NCI-H510A (cell line): ENCODE data around the gene CD82.

ENCODE experiments used
- DNase-seq: peaks from one replicate; lab custom pipeline; 2025; lab: John Stamatoyannopoulos, UW

The CD82 gene

GRCh38 chr11:44561964-44562734, 3.3 kb upstream of the CD82 start:
- DNase-seq: no peak

DNA sequence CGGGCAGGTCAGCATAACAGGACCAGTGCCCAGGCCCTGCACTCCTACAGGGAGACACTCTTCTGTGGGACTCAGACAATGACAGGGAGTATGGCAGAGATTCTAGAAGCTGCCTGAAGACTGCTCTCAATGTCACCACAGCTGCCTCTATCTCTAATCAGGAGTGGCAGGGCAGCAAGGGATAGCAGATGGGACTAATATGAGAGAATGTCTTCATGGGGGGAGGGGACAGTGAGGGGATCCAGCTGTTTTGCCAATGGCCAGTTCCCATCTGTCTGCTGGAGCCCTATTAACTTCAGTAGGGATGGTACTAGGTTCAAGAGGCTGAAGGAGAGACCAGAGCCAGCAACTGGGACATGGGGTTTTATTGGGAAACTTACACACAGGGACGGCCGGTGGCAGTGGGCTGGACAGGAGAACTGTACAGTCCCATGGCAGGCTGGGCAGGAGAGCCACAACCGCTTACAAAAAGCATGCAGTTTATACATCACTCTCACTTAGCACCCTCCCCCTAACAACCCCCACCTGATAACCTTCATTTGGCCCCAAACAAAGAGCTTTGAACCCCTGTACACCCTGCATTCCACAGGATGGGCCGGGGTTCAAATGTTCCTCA, 2.5 kb upstream of the CD82 start:
- DNase-seq: no peak

DNA sequence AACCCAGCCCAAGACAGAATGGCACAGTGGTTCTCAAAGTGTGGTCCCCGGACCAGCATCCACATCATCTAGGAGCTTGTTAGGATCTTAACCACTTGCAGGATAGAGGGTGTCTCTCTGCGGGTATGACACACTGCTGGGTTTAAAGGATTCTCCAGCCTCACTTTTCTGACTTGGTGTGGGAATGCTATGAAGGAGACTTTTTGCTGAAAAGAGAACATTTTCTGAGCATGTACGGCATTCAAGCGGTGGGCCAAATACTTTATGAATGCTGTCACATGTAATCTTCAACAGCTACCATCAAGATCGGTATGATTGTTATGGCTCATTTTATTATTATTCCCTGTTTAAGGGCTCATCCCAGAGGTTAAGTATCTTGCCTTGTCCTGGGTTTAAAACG, 1.8 kb upstream of the CD82 start:
- DNase-seq: no peak

DNA sequence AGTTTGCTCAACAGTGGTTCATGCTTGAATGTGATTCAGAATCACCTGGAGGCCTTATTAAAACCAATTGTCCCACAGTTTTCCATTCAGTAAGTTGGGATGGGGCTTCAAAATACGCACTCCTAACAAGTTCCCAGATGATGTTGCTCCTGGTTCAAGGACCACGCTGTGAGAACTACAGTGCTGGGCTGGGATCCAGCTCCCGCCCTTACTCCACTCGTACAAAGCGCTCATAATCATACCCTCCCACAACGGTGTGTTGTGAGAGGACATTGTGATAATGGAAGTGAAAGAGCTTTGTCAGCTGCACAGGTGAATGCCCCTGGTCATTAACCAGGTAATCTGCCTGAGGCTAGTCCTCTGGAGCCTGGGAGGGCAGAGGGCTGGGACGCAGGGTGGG, 1.3 kb upstream of the CD82 start:
- DNase-seq: peak; percentile 20

GRCh38 chr11:44564670-44565210, 723 bp upstream of the CD82 start:
- DNase-seq: peak; percentile 20

DNA sequence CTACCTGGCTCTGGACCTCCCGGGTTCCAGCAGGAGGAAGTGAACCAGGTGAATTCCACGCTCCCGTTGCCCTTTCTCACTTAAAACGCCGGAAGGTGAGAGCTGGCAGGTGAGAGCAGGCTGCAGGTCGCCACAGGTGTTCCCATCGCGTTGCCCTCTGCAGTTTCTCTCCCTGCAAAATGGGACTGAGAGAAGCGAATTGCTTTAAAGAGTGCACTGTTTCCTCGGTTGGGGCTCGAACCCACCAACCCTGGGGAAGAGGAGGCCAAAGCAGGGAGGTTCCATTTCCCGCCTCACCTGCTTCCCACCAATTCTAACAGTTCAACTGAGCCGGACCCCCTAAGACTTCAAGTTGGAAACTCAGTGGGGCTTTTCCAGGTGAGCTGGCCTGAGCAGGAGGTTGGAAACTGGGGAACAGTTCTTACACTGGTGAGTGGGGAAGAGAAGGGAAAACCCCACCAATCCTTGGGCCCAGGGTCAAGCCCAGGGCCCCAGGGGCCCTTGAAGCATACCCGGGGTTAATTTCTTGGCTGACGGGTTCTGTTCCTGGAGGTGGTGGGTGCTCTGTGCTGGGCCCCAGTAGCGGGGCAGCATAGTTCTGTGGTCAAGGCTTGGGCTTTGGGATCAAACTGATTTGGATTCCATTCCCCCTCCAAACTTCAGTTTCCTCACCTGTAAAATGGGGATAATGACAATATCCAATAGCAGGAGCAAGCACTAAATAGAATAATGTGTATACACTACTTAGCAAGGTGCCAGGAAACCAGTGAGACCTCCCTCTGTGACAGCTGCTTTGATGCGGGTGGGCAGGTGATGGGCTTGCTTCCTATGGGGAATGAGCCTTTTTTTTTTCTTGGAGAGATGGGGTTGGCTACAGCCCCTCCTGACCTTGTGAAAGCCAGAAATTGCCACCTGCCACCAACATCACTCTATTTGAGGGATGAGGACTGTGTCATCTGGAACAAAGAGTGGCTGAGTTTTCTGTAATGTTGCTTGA, 788 bp downstream of the CD82 start:
- DNase-seq: no peak

DNA sequence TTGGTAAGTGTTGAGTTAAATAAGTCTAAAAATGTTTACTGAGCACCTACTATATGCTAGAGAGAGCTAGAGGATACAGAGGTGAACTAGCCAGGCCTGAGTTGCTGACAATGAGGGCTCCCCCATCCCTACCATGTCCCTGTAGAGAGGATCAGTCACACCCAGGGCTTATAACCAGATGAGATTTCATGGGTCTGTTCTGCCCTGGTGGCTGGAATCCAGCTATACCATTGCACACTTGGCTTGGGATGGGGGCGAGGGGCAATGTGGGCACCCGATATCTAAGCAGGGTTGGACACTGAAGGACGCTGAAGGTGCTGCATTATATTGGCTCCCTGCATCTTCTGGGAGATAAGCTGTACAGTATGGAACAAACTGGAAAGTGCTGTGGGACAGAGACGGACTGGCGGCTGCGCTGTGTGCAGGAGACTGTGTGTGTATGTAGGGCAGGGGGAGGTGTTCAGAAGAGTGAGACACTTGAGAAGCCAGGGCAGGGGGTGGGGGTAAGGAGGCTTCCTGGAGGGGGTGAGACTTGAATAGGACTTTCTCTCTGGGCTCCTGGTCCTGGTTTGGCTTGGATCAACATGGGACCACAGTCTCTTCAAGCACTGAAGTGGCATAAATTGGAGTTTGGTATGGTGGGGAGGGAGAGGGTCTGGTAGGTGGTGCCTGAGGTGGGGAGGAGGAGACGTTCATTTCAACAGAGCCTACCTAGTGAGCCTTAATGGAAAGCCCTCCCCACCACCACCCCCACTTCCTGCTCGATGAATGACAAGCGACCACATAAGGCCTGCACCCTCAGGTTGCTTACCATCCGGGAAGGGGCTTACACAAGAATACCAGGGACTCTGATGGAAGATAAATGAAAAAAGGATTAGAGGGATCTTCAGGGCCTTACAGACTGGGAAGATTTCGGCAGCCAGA, 1.8 kb downstream of the CD82 start:
- DNase-seq: no peak

GRCh38 chr11:44567876-44568256, 2.4 kb downstream of the CD82 start:
- no peak for DNase-seq

DNA sequence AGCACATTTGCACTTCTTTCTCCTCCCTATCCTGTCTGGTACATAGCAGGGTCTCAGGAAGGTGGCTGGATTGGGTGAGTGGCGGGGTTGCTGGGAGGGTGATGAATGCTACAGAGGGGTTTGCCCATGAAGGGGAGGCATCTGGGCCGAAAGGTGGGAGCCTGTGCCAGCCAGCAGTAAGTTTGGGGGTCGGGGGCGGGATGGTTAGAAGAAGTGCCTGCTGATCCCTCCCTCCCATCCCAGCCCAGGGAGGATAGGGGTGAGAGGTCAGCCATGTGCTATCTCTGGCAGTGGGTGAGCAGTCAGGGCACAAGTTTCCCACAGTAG, 2.8 kb downstream of the CD82 start:
- DNase-seq: no peak

DNA sequence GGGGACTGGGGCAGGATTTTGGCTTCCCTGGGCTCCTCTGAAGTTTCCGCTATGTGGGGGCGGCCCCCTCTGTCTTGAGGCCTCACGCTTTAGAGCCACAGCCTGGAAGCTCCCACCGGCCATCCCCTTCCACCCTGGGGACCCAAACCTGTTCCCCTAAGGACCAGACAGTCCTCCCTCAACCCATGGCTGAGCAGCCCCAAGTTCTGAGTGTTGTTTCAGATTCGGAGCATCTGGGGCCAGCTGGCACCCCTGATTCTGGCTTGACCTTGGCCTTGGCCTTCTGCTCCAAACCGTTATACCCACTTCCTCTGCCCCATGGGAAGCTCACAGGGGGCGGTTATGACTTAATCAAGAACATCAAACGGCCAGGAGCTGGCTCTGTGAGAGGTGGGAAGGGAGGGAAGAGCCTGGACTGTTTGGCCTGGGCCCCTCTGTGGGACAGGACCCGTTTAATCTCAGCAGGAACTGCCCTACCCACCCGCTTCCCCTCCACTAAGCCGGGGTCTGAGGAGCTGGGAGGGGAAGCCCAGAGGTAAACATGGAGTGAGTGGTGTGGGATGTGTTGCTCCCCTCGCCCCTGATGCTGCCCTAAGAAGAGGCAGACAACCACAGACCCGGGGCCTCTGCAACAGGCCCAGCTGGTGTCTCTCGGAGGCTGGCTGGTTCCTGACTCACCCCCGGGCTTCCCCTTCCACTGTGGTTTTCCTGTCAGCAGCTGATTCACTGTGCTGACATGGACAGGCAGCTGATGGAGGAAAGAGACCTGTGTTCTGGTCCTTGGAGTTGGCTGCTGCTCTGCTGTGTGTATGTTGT, 3.4 kb downstream of the CD82 start:
- DNase-seq: no peak

DNA sequence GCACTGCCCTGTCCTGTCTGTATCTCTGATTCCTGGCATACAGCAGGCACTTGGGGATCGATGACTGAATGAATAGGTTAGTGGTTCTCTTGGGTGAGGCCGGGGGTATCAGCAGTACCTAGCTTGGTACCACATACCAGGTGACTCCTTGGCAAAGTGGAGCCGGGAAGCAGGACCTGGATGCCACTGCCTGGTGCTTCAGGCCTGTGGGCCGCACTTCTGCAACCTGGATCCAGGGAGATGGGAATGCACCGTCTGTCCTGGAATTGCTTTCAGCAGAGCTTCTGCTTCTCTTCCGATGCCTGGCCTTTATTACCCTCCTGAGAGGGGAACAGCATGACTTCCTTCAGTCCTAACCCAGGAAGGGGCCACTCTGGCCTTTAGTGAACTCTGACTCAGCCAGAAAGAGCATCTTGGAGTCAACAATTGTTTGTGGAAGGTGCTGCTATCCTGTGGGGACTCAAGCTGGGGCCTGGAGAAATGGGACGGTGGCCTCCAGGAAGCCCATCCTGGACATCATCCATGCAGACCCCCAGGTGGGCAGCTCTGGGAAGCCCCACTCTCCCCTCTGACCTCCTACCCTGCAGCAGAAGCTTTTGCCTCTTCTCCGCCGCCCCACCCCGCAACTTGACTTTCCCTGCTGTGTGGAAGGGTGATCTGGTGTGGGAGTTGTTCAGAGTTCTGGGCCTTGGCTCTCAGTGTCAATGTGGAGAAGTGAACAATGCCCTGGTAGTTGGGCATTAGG, 5.1 kb downstream of the CD82 start:
- no peak for DNase-seq

DNA sequence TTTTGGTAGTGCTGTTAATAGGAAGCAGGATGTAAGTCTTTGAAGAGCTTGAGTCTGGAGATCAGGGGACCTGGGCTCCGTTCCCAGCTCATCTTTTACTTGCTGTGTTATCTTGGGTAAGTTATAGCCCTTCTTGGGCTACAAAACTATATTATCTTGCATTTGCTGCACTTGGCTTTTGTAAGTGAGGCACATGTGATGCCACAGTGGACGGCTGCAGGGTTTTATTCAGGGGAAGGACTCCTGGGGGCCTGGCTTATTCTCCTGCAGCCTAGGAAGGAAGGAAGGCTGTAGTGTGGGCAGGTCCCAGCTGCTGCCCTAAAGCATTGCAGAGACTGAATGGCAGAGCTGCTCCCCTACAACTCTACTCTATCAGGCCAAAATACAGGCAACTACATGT, 6.4 kb downstream of the CD82 start:
- DNase-seq: no peak

DNA sequence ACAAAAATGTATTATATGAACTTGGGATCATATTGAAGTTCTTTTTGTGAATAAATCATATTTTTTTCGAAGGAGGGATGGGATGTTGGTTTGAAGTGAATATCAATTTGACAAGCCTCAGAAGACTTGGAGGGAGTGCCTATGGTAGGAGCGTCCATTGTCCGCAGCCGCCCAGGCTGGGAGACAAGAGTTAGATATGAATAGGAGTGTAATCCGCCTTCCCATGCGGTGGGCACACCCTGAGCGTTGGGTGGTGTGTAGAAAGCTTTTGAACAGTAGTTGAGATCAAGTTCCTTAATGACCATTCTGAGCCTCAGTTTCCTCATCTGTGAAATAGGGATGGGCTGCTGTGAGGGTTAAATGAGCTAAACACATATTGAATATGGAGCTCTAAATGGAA, 7.0 kb downstream of the CD82 start:
- DNase-seq: no peak

GRCh38 chr11:44572884-44573283, 7.4 kb downstream of the CD82 start:
- no peak for DNase-seq

GRCh38 chr11:44573333-44573732, 7.9 kb downstream of the CD82 start:
- no peak for DNase-seq

DNA sequence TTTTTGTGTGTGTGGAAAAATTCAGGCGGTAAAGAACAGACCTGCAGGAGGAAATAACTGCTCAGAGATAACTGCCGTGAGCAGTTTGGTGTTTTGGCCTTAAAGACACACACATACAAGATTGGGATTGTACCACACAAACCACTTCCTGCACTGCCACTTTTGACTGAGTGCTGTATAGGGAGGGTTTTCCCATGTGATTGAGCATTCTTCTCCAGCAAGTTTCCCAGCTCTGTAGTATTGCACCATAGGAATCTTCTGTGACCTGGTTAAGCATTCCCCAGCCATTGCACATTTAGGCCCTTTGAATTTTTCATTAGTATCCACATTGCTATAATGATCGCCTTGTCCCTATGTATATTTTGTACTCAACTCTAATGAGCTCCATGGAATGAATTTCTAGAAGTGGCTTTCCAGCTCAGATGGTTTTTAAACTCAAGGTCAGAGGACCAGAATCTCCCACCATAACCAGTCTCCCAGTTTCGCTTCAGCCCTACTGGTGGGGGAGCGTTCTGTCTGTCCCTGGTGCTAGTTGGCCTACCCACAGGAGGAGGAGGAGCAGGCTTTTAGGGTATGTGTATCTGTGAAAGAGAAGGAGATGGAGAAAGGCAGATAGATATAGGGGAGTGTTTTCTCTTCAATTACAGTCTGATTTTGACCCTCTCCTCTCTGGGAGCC, 9.3 kb downstream of the CD82 start:
- no peak for DNase-seq

- no peak for DNase-seq
Measured at GRCh38 chr11:44575288-44575672, 9.8 kb downstream of the CD82 start.

GRCh38 chr11:44575962-44576361, 10.5 kb downstream of the CD82 start:
- DNase-seq: no peak

- DNase-seq: no peak
Measured at GRCh38 chr11:44576656-44577055, 11.2 kb downstream of the CD82 start.
